ENCODE data around the gene ARHGAP40.

ARHGAP40 gene

DNA sequence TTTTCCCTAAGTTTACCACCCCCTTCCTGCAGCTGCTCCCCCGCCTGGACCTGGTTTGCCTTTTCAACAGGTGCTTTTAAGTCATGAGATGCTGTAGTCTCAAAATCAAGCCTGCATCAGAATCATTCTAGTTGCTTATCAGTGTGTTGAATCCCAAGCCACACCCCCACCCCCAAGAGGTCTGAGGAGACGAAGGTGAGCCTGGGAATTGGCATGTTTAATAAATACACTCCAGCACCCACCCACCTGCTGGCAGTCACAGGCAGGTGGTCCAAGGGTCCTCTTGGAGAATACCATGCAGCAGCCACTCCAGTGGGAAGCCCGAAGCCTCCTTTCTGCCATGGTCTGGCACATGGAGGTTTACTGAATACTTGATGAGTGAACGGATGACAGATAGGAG is 21.7 kb upstream of the ARHGAP40 start:
- no peak for DNase-seq (ENCODE audit: low read depth)
- H3K4me3 ChIP-seq (ENCODE audit: low read depth, low read length), result no peak overlapping the region
- TF ChIP-seq, protein P1, sequence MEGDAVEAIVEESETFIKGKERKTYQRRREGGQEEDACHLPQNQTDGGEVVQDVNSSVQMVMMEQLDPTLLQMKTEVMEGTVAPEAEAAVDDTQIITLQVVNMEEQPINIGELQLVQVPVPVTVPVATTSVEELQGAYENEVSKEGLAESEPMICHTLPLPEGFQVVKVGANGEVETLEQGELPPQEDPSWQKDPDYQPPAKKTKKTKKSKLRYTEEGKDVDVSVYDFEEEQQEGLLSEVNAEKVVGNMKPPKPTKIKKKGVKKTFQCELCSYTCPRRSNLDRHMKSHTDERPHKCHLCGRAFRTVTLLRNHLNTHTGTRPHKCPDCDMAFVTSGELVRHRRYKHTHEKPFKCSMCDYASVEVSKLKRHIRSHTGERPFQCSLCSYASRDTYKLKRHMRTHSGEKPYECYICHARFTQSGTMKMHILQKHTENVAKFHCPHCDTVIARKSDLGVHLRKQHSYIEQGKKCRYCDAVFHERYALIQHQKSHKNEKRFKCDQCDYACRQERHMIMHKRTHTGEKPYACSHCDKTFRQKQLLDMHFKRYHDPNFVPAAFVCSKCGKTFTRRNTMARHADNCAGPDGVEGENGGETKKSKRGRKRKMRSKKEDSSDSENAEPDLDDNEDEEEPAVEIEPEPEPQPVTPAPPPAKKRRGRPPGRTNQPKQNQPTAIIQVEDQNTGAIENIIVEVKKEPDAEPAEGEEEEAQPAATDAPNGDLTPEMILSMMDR (IDR thresholded peaks at IDR 0.05; ENCODE audit: low read depth, low read length, missing control alignments), result no peak

- H3K4me3 ChIP-seq (ENCODE audit: low read depth, low read length), result no peak within 1 kb of the TSS
- DNase-seq (ENCODE audit: low read depth), result no peak
- TF ChIP-seq, protein P1 (IDR thresholded peaks at IDR 0.05; ENCODE audit: low read depth, low read length, missing control alignments), result no peak
Measured at GRCh38 chr20:38581013-38581412, 20.6 kb upstream of the ARHGAP40 start, which contains the start of gene ADIG. Gene ADIG, plus strand, starts transcription at chr20:38581197. Its CDS starts 54 bp downstream, at chr20:38581251.

DNA sequence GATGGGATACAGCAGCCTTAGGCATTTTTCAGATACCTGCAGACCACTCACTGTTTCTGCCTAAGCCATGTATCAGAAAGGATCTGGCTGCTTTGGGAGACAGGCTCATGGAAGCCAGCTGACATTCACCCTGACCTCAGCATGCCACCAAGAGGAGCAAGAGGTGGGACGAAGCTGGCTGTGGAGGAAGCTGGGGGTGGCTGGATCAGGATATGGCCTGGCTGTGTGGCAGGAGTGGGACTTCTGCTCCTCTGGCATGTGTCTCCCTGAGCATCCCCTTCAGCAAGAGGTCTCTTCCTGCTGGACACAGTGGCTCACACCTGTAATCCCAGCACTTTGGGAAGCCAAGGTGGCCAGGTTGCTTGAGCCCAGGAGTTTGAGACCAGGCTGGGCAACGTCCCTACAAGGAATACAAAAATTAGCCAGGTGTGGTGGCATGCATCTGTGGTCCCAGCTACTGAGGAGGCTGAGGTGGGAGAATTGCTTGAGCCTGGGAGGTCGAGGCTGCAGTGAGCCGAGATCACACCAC is 19.7 kb upstream of the ARHGAP40 start:
- TF ChIP-seq, protein P1 (IDR thresholded peaks at IDR 0.05; ENCODE audit: low read depth, low read length, missing control alignments), result no peak
- H3K4me3 ChIP-seq (ENCODE audit: low read depth, low read length), result no peak overlapping the region
- DNase-seq (ENCODE audit: low read depth), result no peak

GRCh38 chr20:38583306-38583705 is 18.3 kb upstream of the ARHGAP40 start:
- no peak overlapping the region for H3K4me3 ChIP-seq (ENCODE audit: low read depth, low read length)
- TF ChIP-seq, protein P1 (IDR thresholded peaks at IDR 0.05; ENCODE audit: low read depth, low read length, missing control alignments), result no peak
- DNase-seq (ENCODE audit: low read depth), result no peak

DNA sequence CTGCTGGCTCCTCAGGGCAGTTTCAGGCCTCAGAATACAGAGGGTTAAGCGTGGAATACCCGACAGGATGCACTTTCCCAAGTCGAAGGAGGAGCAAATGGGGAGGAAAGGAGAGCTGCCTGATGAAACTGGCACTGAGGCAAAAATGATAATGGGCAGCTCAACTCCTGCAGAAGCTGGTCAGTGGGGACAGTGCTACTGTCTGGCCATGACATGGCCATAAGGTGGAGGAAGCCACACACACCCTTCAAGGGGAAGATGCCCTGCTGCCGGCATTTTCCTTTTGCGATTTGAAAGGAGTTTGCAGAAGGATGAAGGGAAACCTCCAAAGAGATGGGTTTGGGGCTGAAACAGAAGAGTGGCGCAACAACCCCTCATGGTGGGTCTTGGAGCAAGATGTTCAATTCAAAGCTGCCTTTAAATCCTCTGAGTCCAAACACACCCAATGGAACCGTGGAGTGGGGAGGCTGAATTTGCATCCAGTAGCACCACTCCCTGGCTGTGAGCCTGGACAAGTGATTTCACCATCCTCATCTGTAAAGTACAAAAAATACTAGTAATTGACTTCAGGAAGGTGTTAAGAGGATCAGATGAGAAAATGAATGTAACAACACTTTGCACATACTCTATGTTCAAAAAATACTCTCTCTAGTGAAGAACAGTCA is 17.4 kb upstream of the ARHGAP40 start:
- TF ChIP-seq, protein P1 (IDR thresholded peaks at IDR 0.05; ENCODE audit: low read depth, low read length, missing control alignments), result no peak
- no peak for DNase-seq (ENCODE audit: low read depth)
- H3K4me3 ChIP-seq (ENCODE audit: low read depth, low read length), result no peak overlapping the region

- DNase-seq (ENCODE audit: low read depth), result no peak
- TF ChIP-seq, protein P1 (IDR thresholded peaks at IDR 0.05; ENCODE audit: low read depth, low read length, missing control alignments), result no peak
- no peak overlapping the region for H3K4me3 ChIP-seq (ENCODE audit: low read depth, low read length)
Measured at GRCh38 chr20:38585404-38586180, 16.0 kb upstream of the ARHGAP40 start.
